ENCODE data around the gene SPATA17.

GRCh38 chr1:217911908-217912307 lies 280.8 kb downstream of the SPATA17 start:
- no peak for TF ChIP-seq EP300 (IDR thresholded peaks at IDR 0.05)
- no peak for TF ChIP-seq CTCF (IDR thresholded peaks at IDR 0.05)
- no peak for TF ChIP-seq POLR2A (IDR thresholded peaks at IDR 0.05; ENCODE audit: low read depth)
- TF ChIP-seq POLR2AphosphoS5 (IDR thresholded peaks at IDR 0.05): no peak
